Skin of body (tissue), 2 donors: ENCODE data around the gene SLC7A8. TPM values are rescaled to one million over a fixed set of nuclear protein-coding genes. Genes with fewer than 3 reads are reported as not detected.
"Not testable (repeated sequence)": the region's sequence is repeated elsewhere in the genome, so short reads cannot be mapped to it uniquely, and the experiment has no call there.

Source experiments
- DNase-seq: peaks from one replicate; lab custom pipeline; 2025; lab: John Stamatoyannopoulos, UW
- total RNA-seq: library from RNA; depleted of rRNA; stranded (reverse); fragments of >200 nt; gene quantifications from one replicate; pipeline ENCODE4 v1.2.3, GENCODE V29; 2014

The SLC7A8 gene
- total RNA-seq, 1 donor from 2014 or later, result 27.5 TPM

DNA sequence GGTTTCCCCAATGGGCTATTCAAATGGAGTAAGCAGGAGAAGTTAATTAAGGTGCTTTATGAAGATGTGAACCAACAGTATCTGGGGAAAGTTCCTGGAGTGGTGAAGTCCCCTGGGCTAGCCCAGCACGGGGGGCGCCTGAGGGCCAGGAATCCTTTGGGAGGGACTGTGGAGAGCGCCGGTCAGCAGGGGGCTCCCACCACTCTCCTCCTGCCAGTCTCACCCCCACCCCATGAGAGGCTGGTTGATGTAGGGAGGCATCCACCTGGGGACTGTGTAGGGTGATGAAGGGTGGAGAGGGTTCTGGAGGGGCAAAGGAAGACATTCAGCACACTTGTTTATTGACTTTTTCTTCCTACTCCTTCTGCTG, 68.8 kb downstream of the SLC7A8 start:
- DNase-seq, result no peak

DNA sequence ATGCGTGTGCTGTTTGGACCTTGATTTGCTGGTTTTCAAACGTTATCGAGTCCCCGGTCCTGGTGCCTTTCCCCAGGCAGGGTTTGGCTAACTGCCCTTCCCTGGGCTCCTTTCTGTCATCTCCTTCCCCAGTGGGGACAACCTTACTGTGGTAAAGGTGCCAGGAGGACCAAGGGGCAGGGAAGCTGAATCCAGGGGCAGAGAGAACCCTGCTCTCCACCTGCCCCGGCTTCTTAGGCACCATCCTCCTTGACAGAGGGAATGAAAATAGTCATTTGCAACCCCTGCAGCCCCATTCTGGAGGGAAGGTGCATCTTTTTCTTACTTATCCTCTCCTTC, 69.4 kb downstream of the SLC7A8 start:
- no peak for DNase-seq

DNA sequence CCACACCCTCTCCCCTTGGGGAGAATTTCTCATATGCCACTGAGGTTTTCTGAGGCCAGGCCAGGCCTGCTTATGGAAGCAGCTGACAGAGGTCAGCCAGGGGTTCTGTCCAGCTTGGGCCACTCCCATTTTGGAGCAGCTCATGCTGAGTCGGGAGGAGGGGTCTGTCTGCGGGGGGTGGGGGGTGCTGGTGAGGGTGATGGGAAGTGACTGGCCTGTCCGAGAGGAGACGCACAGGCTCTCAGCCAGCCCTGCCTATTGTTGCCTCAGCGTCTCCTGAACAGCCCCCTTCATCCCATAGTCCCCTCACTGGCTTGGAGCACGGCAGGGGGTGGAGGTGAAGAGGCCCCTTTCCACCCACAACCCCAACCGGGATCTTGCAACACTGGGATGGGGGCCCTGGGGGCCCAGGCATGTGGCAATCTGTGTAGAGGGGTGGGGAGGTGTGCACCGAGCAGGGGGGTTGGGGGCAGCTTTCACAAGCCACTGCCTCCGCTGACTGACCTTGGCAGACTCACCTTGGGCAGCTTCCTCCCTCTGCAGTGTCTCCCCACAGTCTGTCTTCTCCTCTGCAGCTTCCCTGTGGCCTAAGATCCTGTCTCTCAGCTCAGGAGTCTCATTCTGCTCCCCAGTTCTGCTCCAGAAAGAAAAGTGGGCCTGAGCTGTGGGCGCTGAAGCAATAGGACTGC, 69.9 kb downstream of the SLC7A8 start:
- DNase-seq, result no peak

DNA sequence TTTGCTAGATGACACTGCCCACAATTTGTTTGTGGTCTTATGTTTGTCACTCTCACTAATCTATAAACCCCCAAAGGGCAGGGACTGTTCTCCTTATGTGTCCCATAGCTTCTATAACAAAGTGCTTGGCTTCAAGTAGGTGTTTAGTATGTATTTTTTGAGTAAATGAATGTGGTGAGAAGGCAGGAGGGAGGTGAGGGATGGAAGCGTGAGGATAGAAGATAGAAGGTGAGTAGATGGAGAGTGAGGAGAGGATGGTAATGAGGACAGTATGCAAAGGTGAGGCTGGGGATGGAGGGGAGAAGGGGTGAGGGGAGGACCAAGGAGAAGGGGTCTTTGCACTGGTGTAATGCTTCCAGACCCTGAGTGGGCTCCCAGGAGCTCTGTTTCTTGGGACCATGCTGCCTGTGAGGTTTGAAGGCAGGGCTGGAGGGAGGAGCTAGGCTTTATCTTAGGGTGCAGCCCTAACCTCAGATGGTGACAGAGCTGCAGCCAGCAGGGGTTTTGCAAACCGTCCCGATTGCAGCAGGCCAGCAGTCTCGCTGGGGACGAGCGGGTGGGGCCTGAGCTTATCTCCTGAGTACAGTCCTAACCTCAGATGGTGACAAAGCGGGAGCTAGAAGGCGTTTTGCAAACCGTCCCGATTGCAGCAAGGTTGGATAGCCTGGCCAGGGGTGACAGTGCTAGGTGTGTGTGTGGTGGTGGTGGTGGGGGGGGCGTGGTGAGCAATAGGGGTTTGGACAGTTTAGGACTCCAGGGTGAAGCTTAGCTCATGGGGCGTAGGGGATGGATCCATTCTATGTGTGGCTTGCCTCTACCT, 70.9 kb downstream of the SLC7A8 start:
- no peak for DNase-seq

DNA sequence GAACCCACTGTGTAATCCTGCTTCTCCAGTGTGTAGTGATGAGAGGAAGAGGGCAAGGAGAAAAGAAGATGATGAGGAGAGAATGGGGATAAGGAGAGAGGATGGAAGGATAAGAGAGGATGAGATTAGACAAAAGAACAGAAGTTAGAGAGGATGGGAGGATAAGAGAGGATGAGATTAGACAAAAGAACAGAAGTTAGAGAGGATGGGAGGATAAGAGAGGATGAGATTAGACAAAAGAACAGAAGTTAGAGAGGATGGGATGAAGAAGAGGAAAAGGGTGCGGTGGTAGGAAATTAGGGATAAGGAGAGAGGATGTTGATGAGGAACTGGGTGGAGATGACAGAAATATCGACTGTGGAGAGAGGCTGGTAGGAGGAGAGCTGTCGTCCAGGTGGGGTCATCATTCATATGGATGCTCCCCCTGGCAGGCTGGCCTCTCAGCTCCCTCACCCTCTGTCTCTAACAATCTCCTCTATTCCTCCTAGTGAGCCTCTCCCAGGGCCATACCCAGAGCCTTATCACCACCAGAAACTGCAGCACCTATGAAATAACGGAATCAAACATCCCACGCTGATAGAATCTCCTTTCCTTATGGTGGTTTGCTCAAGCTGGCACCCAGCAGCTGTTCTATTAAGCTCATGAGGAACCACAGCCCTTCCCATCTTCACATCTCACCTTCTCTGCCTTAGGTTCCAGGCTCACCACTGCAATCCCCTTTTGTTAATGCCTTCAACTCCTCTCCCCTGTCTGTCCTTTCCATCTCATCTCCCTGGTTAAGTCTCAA, 72.7 kb downstream of the SLC7A8 start:
- no peak for DNase-seq

DNA sequence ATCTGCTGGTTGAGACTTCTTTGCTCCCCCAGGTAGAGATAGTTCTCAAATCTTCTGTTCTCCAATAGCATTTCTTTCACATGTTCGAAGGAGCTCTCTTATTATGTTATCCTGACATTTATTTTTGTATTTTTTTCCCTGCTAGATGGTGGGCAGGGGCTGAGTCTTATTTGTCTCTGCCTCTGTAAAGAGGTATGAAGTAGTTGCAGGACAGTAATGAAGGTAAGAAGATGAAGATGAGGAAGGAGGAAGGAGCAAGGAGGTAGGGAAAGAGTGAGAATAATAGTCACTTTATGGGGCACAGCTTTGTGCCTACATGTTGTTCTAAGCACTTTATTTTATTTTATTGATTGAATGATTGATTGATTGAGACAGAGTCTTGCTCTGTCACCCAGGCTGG, 73.7 kb downstream of the SLC7A8 start:
- DNase-seq, result no peak

DNA sequence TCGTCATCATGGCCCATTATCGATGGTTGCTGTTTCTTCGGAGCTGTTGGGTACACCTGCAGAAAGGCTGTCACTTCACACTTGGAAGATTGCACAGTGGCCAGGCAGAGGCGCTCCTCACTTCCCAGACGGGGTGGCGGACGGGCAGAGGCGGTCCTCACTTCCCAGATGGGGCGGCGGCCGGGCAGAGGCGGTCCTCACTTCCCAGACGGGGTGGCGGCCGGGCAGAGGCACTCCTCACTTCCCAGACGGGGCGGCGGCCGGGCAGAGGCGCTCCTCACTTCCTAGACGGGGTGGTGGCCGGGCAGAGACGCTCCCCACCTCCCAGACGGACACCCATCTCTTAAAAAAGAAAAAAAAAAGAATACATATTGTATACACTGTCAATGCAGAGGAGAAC, 75.3 kb downstream of the SLC7A8 start:
- not testable (repeated sequence) for DNase-seq

DNA sequence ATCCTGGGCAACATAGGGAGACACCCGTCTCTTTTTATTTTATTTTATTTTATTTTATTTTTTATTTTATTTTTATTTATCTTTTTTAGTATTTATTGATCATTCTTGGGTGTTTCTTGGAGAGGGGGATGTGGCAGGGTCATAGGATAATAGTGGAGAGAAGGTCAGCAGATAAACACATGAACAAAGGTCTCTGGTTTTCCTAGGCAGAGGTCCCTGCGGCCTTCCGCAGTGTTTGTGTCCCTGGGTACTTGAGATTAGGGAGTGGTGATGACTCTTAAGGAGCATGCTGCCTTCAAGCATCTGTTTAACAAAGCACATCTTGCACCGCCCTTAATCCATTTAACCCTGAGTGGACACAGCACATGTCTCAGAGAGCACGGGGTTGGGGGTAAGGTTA, 75.8 kb downstream of the SLC7A8 start:
- not testable (repeated sequence) for DNase-seq

DNA sequence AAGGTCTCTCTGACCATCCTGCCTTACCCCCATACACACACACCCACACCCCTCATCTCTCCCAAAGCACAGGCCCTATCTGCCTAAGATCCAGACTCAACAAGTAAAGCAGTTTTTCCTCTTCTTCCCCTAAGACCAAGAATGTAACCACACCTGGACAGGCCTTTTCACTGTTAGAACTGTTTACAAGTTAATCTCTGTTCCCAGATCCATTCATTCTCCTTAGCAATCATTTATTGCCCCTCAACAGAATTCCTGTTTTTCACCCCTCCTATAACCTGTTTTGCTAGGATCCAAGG, 76.8 kb downstream of the SLC7A8 start:
- DNase-seq, result no peak

DNA sequence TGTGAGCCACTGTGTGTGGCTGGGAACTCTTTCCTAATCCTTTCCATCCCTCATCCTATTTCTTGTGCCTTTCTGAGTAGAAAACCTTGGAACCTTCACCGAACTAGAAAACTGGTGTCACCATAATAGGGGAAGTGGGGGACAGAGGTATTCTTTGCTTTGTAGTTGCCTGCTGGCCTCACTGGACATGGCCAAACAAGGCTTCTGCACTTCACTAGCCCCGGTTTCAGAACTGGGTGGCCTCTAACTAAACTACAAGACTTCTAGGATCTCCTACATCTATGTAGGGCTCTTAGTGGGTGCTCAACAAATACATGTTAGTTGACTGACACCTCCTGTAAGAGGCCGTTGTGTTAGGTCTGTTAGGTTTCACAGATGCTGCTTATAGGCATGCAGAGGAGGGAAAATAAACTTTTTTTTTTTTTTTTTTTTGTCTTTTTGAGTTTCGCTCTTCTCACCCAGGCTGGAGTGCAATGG, 78.1 kb downstream of the SLC7A8 start:
- no peak for DNase-seq

DNA sequence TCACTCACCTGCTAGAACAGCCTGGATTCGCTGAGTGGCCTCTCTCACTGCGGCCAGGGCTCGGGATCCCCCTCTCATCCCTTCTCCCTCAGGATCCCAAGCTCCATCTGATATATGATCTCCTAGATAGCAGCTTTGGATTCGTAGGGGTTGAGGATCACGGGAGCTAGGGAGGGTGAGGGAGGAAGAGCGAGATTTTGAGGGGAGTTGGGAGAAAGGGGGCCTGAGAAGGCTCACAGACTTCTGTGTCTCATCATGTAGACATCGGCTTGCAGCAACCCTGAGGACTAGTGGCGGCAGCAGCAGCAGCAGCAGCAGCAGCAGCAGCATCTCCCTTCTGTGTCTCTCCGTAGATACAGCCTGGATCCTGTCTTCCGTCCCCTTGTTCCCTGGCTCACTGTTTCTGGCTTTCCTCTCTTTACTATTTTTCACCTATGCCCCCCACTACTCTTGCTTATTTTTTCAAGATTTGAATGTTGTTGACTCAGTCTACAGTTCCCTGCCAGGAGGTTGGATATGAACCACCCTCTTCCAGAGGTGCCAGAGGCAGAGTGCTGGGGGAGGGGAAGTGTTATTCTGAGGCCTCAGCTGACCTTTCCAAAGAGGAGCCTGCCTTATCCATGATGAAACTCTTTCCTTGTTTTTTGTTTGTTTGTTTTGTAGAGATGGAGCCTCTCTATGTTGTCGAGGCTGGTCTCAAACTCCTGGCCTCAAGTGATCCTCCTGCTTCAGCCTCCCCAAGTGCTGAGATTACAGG, 78.7 kb downstream of the SLC7A8 start, which contains the start of gene CIROP:
TSS of gene CIROP (minus strand) at position 399 of the 757 bp plus-strand sequence. CDS start at position 330, 69 bp downstream.
- no peak for DNase-seq

DNA sequence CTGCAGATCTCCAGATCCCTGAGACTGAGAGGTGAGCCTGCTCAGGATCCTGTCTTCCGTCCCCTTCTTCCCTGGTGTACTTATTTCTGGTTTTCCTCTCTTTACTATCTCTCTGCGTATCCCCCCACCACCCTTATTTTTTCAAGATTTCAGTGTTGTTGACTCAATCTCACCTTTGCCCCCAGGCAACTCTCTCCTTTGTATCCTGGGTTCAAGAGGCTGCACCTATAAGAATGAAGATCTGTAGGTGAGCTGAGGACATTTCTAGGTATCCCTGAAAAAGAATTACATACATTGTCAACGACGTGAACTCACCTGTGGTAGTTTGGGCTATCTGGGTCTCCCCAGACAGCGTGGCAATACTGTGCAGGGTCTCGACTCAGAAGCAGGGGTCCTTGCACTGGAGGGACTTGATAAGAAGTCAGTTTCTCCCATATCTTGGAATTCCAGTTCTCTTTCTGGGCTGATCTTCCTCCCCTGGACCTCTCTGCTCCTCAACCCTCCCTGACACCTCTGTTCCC, 79.3 kb downstream of the SLC7A8 start:
- no peak for DNase-seq

DNA sequence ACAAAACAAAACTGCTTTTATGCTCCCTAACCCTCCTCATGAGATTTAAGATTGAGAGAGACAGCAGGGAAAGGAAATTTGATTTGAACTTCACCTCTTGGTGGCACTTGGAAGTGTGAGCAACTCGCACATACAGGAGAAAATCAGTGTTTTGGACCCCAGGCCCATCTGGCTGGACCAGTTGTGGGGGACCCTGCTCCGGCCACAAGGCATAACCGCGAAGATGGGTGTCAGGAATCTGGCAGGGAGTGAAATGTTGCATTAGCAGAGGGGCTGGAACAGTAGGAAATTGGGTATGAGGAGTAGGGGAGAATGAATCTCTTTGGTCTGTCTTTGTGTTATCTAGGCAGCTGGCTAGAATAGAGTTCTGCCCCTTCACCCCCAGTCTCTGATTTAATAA, 79.9 kb downstream of the SLC7A8 start:
- DNase-seq, result no peak

DNA sequence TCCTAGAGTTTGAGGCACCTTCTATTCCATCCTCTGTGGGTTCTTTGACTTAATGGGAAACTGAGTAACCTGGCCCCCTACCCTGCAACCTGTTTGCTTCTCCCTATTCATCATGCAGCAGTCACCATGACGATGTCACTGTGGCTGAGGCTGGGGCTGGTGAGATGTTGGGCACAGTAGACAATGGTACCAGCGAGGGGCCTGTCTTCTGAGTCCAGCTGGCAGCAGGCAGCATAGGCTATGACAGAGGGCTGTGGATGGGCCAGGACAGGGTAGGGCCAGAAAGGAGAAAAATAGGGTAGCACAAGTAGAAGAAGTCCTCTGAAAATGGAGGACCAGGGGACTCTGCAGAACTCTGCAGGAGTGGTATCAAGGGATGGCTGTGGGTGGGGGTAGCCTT, 80.7 kb downstream of the SLC7A8 start:
- DNase-seq, result no peak

DNA sequence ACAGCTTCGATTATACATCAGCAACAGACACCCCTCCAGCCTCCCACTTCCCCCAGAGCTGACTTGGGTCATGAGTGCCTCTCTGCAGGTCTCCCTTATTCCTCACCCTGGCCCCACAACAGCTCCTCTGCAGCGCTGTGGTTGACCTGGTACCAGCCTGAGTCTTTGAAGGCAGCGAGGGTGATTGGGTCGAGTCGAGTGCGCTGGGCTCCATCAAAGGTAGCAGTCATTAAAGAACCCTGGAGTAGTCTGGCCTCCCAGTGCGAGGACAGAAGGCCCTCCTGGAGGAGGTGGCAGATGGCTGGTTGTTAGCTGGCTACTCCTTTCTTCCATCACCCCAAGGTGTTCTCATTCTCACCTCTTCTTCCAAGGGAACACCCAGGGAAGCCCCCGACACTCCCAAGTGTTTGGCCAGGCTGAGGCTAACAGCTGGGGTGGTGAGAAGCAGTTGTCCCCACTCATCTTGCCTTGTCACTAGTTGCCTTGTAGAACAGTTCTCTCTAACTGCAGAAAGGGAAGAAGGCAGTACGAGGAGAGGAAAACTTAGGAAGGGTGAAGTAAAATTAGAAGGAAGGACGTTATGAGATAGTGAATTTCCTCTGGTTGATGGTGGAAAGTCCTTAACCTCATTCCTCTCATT, 81.4 kb downstream of the SLC7A8 start:
- no peak for DNase-seq

DNA sequence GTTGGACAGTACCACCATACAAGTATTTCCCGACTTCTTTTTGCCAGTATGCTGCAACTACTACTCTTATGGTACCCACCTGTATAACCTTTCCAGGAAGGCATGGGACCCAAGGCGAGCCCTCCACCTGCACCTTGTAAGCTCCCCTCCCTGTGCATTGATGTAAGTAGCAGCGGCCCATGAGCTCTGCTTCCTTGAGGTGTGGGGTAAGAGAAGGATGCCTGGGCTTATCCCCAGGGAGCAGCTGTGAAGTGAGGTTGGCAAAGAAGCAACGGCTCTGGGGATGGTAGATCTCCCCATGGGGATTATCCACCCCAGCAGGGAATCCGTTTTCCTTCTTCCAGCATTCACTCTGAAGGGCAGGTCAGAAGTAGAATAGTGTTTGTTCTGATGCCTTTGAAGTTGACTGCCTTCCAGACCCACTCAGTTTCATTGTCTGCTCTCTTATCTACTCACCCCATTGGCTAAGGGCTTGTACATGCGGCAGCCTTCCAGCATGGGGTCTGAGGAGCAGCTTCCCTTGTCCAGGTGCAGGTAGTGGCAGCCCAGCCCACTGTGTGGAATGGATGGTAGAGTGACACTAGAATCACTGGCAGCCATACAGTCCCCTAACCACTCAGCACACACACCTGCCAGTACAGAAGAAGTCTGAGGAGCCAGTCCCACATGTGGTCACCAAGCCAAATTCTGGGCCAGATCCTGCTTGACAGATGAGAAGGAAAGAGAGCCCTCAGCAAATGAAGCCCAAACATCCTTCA, 82.1 kb downstream of the SLC7A8 start:
- no peak for DNase-seq

DNA sequence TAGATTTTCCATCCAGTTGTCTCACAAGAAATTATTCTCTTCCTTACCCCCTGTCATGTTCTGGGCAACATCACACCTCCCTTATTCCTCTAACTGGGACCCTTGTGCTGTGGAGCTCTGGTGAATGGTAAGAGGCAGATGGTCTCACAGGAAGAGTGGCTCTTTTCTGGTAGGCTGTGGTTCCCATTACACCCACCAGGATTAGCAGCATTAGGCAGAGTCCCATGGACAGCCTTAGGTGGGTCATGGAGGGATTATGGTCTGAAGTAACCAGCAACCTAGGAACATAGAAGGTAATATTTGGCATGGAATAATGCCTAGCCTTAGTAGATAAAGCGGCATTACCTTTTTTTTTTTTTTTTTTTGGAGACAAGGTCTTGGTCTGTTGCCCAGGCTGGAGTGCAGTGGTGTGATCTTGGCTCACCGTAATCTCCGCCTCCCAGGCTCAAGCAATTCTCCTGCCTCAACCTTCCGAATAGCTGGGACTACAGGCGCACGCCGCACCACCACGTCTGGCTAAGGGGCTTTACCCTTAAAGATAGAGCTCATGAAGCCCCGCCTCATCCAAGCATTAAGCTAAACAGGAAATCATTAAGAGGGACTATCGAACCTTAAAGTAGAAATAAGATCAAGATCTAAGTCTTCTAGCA, 84.1 kb downstream of the SLC7A8 start:
- no peak for DNase-seq

DNA sequence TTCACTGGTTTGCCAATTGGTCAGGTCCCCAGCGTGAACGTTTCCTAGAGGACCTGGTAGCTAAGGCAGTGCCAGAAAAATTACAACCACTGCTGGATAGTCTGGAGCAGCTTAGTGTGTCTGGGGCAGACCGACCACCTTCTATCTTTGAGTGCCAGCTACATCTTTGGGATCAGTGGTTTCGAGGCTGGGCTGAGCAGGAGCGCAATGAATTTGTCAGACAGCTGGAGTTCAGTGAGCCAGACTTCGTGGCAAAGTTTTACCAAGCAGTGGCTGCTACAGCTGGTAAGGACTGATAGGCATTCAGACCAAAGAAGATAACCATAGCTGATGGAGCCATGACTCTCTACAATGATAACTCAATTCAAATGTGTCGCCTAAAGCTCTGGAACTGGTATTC, 85.7 kb downstream of the SLC7A8 start:
- no peak for DNase-seq
